ENCODE data around the gene PDXK.

Gene PDXK

DNA sequence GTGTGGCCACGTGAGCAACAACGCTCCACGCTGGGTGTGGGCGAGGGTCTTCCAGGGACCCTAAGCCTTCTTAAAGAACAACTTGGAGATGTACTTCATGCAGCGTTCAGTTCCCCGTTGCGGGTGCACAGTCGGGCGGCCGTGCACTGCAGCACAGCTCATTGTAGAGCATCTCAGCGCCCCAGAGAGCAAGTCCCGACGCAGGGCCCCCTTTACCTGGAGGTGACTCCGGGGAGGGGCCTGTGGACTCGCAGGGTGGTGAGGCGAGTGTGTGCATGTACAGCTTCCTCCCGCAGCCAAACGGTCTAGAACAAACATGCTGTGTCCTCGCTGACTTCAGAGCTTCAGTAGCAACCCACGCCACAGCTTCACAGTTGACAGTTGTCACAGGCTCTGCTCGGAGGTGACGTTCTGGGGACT lies 89.9 kb downstream of the PDXK start:
- Histone ChIP-seq H3K18ac (ENCODE audit: low read length) (no peak overlapping the region), H3K36me3 (ENCODE audit: control insufficient read depth in 1 of 2, insufficient read depth in 2 of 2, low read length in 2 of 2) (peaks cover 14 to 19% of the 10 kb centered on the region in 2 experiments), H3K4me3 (ENCODE audit: low read depth, low read length) (no peak overlapping the region), H4K8ac (ENCODE audit: low read depth, low read length) (no peak overlapping the region), H2BK5ac (ENCODE audit: low read depth, low read length, poor library complexity) (no peak overlapping the region), H3K14ac (ENCODE audit: low read length) (no peak overlapping the region), H2AK5ac (ENCODE audit: low read length) (no peak overlapping the region), H3K79me2 (ENCODE audit: control insufficient read depth, insufficient read depth, low read length, poor library complexity) (no peaks in the 10 kb centered on the region), H2BK12ac (ENCODE audit: low read length) (no peak overlapping the region), H3K27me3 (ENCODE audit: insufficient read depth, low read length) (no peaks in the 10 kb centered on the region), H3K9me3 (ENCODE audit: insufficient read depth, low read depth, low read length) (no peaks in the 10 kb centered on the region), H3K27ac (ENCODE audit: low read depth, low read length) (no peak overlapping the region), H3K4me2 (ENCODE audit: low read length) (no peak overlapping the region), H3K4me1 (ENCODE audit: control insufficient read depth in 1 of 2, insufficient read depth in 2 of 2, low read length in 2 of 2) (peaks cover 0 to 3% of the 10 kb centered on the region in 2 experiments), H2AFZ (ENCODE audit: insufficient read depth, low read length, poor library complexity) (no peak overlapping the region), H4K12ac (ENCODE audit: low read depth, low read length) (no peak overlapping the region), H3K23ac (ENCODE audit: low read length) (no peak overlapping the region), H4K91ac (ENCODE audit: low read depth, low read length) (no peak overlapping the region), H2BK120ac (ENCODE audit: insufficient read depth, low read length, poor library complexity) (no peak overlapping the region), H3K4ac (ENCODE audit: low read depth, low read length) (no peak overlapping the region), H3K9ac (ENCODE audit: low read length) (no peak overlapping the region), H3K79me1 (ENCODE audit: low read length) (no peaks in the 10 kb centered on the region)
- WGBS (ENCODE audit: extremely low coverage, insufficient coverage, insufficient read length) = no CpG with 5 or more reads among the region's 22 CpGs
- no peak for DNase-seq

DNA sequence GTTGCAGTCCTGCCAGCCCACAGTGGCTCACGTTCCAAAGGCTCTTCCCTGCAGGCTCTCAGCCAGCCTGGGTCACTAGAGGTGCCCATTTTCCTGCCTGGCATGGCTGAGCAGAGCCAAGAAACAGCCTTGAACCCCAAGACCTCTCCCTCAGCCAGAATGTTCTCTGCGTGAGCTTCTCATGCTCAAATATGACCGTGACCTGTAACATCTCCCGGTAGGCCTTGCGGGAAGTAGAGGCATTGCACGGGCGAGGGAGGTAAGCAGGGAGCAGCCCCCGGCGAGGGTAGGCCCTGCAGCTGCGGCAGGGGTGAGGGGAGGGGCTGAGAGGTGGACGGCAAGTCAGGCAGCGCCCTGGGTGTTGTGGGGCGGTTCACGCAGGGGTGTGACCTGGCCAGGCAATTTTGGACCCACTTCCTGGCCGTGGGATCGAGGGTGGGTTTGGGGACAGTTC lies 90.4 kb downstream of the PDXK start:
- H3K9ac ChIP-seq (ENCODE audit: low read length) = no peak overlapping the region
- H2BK12ac ChIP-seq (ENCODE audit: low read length) = no peak overlapping the region
- H3K36me3 ChIP-seq (ENCODE audit: control insufficient read depth in 1 of 2, insufficient read depth in 2 of 2, low read length in 2 of 2) = peaks cover 8 to 14% of the 10 kb centered on the region in 2 experiments
- H2BK120ac ChIP-seq (ENCODE audit: insufficient read depth, low read length, poor library complexity) = no peak overlapping the region
- H4K12ac ChIP-seq (ENCODE audit: low read depth, low read length) = no peak overlapping the region
- H3K14ac ChIP-seq (ENCODE audit: low read length) = no peak overlapping the region
- no peaks in the 10 kb centered on the region for H3K79me1 ChIP-seq (ENCODE audit: low read length)
- H3K27me3 ChIP-seq (ENCODE audit: insufficient read depth, low read length) = no peaks in the 10 kb centered on the region
- H3K79me2 ChIP-seq (ENCODE audit: control insufficient read depth, insufficient read depth, low read length, poor library complexity) = no peaks in the 10 kb centered on the region
- no peak overlapping the region for H2AK5ac ChIP-seq (ENCODE audit: low read length)
- H3K4ac ChIP-seq (ENCODE audit: low read depth, low read length) = no peak overlapping the region
- H2BK5ac ChIP-seq (ENCODE audit: low read depth, low read length, poor library complexity) = no peak overlapping the region
- no peak for DNase-seq
- H3K23ac ChIP-seq (ENCODE audit: low read length) = no peak overlapping the region
- no peak overlapping the region for H3K4me3 ChIP-seq (ENCODE audit: low read depth, low read length)
- no peak overlapping the region for H3K4me2 ChIP-seq (ENCODE audit: low read length)
- no peaks in the 10 kb centered on the region for H3K9me3 ChIP-seq (ENCODE audit: insufficient read depth, low read depth, low read length)
- H2AFZ ChIP-seq (ENCODE audit: insufficient read depth, low read length, poor library complexity) = no peak overlapping the region
- H3K18ac ChIP-seq (ENCODE audit: low read length) = no peak overlapping the region
- H4K91ac ChIP-seq (ENCODE audit: low read depth, low read length) = no peak overlapping the region
- H3K27ac ChIP-seq (ENCODE audit: low read depth, low read length) = no peak overlapping the region
- no peak overlapping the region for H4K8ac ChIP-seq (ENCODE audit: low read depth, low read length)
- WGBS (ENCODE audit: extremely low coverage, insufficient coverage, insufficient read length) = no CpG with 5 or more reads among the region's 16 CpGs
- peaks cover 0 to 3% of the 10 kb centered on the region in 2 experiments for H3K4me1 ChIP-seq (ENCODE audit: control insufficient read depth in 1 of 2, insufficient read depth in 2 of 2, low read length in 2 of 2)

DNA sequence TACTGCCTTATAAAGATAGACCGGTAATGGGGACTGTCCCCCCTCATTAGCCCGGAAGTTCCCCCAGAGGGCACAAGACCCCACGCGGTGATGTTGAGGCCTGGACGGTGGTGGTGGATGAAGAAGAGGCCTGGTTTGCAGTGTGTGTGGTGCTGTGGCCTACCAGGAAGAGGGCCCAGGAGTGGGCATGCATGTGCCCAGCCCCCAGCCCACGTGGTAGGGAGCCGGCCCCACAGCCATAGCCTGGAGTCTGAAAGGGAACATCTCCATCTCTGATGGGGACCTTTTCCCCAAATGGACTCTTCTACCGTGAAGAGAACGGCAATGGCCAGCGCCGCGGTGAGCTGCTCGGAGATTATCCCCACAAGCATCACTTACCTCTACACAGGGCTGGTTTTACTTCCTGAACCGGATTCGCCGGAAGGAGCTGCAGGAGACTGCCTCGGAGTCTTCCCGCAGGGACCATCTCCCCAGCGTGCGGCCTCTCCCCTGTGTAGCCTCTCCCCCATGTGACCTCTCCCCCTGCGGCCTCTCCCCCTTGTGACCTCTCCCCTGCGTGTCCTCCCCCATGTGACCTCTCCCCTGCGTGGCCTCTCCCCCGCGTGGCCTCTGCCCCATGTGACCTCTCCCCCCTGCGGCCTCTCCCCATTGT lies 91.0 kb downstream of the PDXK start:
- no peak overlapping the region for H2BK120ac ChIP-seq (ENCODE audit: insufficient read depth, low read length, poor library complexity)
- H3K79me2 ChIP-seq (ENCODE audit: control insufficient read depth, insufficient read depth, low read length, poor library complexity) = no peaks in the 10 kb centered on the region
- no peak overlapping the region for H3K4me2 ChIP-seq (ENCODE audit: low read length)
- H4K91ac ChIP-seq (ENCODE audit: low read depth, low read length) = no peak overlapping the region
- no peak overlapping the region for H3K4me3 ChIP-seq (ENCODE audit: low read depth, low read length)
- no peak overlapping the region for H2BK5ac ChIP-seq (ENCODE audit: low read depth, low read length, poor library complexity)
- H2AFZ ChIP-seq (ENCODE audit: insufficient read depth, low read length, poor library complexity) = no peak overlapping the region
- no peak overlapping the region for H3K9ac ChIP-seq (ENCODE audit: low read length)
- no peak overlapping the region for H3K27ac ChIP-seq (ENCODE audit: low read depth, low read length)
- H3K18ac ChIP-seq (ENCODE audit: low read length) = no peak overlapping the region
- H2BK12ac ChIP-seq (ENCODE audit: low read length) = no peak overlapping the region
- peaks cover 4 to 10% of the 10 kb centered on the region in 2 experiments for H3K36me3 ChIP-seq (ENCODE audit: control insufficient read depth in 1 of 2, insufficient read depth in 2 of 2, low read length in 2 of 2)
- H4K12ac ChIP-seq (ENCODE audit: low read depth, low read length) = no peak overlapping the region
- no peak for DNase-seq
- no peak overlapping the region for H3K14ac ChIP-seq (ENCODE audit: low read length)
- no peak overlapping the region for H4K8ac ChIP-seq (ENCODE audit: low read depth, low read length)
- H3K27me3 ChIP-seq (ENCODE audit: insufficient read depth, low read length) = no peaks in the 10 kb centered on the region
- H3K79me1 ChIP-seq (ENCODE audit: low read length) = no peaks in the 10 kb centered on the region
- no peak overlapping the region for H3K4ac ChIP-seq (ENCODE audit: low read depth, low read length)
- no peak overlapping the region for H2AK5ac ChIP-seq (ENCODE audit: low read length)
- no peaks in the 10 kb centered on the region for H3K9me3 ChIP-seq (ENCODE audit: insufficient read depth, low read depth, low read length)
- peaks cover 0 to 3% of the 10 kb centered on the region in 2 experiments for H3K4me1 ChIP-seq (ENCODE audit: control insufficient read depth in 1 of 2, insufficient read depth in 2 of 2, low read length in 2 of 2)
- WGBS (ENCODE audit: extremely low coverage, insufficient coverage, insufficient read length) = no CpG with 5 or more reads among the region's 26 CpGs
- no peak overlapping the region for H3K23ac ChIP-seq (ENCODE audit: low read length)

DNA sequence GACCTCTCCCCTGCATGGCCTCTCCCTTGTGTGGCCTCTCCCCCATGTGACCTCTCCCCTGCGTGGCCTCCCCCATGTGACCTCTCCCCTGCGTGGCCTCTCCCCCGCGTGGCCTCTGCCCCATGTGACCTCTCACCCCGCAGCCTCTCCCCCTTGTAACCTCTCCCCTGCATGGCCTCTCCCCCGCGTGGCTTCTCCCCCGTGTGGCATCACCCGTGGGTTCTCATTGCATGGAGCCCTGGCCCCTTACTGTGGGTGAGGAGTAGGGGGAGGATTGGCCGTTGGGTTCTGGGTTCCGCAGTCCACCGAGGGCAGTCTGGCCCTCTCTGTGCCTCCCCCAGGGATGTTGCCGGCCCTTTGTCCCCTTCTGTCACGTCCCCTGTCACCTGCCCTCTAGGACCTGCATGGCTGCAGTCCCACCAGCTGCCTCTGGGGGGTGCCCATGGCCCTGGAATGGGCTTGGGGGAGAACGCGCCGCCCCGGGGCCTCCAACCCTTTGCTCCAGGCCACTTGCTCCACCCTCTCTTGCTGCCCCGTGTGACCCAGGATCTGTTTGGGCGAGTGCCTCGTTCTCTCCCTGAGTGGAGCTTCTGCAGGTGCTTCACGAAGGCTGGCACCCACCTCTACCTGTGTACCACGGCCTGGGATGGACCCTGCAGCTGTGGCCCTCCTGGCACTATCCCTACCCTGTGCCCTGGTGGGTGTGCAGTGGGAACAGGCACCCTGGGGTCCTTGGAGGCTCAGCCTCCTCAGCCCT lies 91.8 kb downstream of the PDXK start:
- Histone ChIP-seq H3K36me3 (ENCODE audit: control insufficient read depth in 1 of 2, insufficient read depth in 2 of 2, low read length in 2 of 2) (peaks cover 4 to 10% of the 10 kb centered on the region in 2 experiments), H2AK5ac (ENCODE audit: low read length) (no peak overlapping the region), H3K27me3 (ENCODE audit: insufficient read depth, low read length) (no peaks in the 10 kb centered on the region), H3K4ac (ENCODE audit: low read depth, low read length) (no peak overlapping the region), H2AFZ (ENCODE audit: insufficient read depth, low read length, poor library complexity) (no peak overlapping the region), H4K12ac (ENCODE audit: low read depth, low read length) (no peak overlapping the region), H2BK120ac (ENCODE audit: insufficient read depth, low read length, poor library complexity) (no peak overlapping the region), H2BK5ac (ENCODE audit: low read depth, low read length, poor library complexity) (no peak overlapping the region), H3K9me3 (ENCODE audit: insufficient read depth, low read depth, low read length) (no peaks in the 10 kb centered on the region), H3K9ac (ENCODE audit: low read length) (no peak overlapping the region), H3K79me2 (ENCODE audit: control insufficient read depth, insufficient read depth, low read length, poor library complexity) (no peaks in the 10 kb centered on the region), H3K23ac (ENCODE audit: low read length) (no peak overlapping the region), H3K4me3 (ENCODE audit: low read depth, low read length) (no peak overlapping the region), H4K91ac (ENCODE audit: low read depth, low read length) (no peak overlapping the region), H3K14ac (ENCODE audit: low read length) (no peak overlapping the region), H2BK12ac (ENCODE audit: low read length) (no peak overlapping the region), H4K8ac (ENCODE audit: low read depth, low read length) (no peak overlapping the region), H3K4me1 (ENCODE audit: control insufficient read depth in 1 of 2, insufficient read depth in 2 of 2, low read length in 2 of 2) (peaks cover 0 to 3% of the 10 kb centered on the region in 2 experiments), H3K4me2 (ENCODE audit: low read length) (no peak overlapping the region), H3K18ac (ENCODE audit: low read length) (no peak overlapping the region), H3K79me1 (ENCODE audit: low read length) (no peaks in the 10 kb centered on the region), H3K27ac (ENCODE audit: low read depth, low read length) (no peak overlapping the region)
- DNase-seq = peak; percentile 62 to 83
- WGBS (ENCODE audit: extremely low coverage, insufficient coverage, insufficient read length) = no CpG with 5 or more reads among the region's 23 CpGs
